ENCODE data around the gene METTL26. TPM values are rescaled to one million over a fixed set of nuclear protein-coding genes. Genes with fewer than 3 reads are reported as not detected.

METTL26 gene
- total and polyA plus RNA-seq, 4 donors, result 26.3 to 69.1 (median 41.4) TPM

GRCh38 chr16:603933-604332 is 32.2 kb downstream of the METTL26 start:
- Histone ChIP-seq H3K27ac (ENCODE audit: low read depth in 1 of 2, low read length in 2 of 2) (no peak overlapping the region), H3K9ac (ENCODE audit: low read depth in 1 of 2, low read length in 2 of 2) (no peak overlapping the region), H3K9me3 (ENCODE audit: control insufficient read depth in 4 of 4, low read length in 3 of 4) (no peaks in the 10 kb centered on the region), H3K4me1 (ENCODE audit: control insufficient read depth in 4 of 4, insufficient read depth in 4 of 4, low read length in 3 of 4) (peaks cover 0 to 18% (median 2%) of the 10 kb centered on the region in 4 donors), H3K4me3 (ENCODE audit: low read depth in 1 of 3, low read length in 3 of 3) (no peak overlapping the region), H3K27me3 (ENCODE audit: control insufficient read depth in 4 of 4, insufficient read depth in 4 of 4, low read length in 3 of 4) (no peaks in the 10 kb centered on the region), H3K36me3 (ENCODE audit: control insufficient read depth in 4 of 4, insufficient read depth in 3 of 4, low read depth in 1 of 4, low read length in 3 of 4) (peaks cover 0 to 4% (median 2%) of the 10 kb centered on the region in 4 donors)
- WGBS, result 80% methylated on average over 5 of the region's 5 CpGs
- no peak for DNase-seq (ENCODE audit: low spot score)
- TF ChIP-seq, protein P1, sequence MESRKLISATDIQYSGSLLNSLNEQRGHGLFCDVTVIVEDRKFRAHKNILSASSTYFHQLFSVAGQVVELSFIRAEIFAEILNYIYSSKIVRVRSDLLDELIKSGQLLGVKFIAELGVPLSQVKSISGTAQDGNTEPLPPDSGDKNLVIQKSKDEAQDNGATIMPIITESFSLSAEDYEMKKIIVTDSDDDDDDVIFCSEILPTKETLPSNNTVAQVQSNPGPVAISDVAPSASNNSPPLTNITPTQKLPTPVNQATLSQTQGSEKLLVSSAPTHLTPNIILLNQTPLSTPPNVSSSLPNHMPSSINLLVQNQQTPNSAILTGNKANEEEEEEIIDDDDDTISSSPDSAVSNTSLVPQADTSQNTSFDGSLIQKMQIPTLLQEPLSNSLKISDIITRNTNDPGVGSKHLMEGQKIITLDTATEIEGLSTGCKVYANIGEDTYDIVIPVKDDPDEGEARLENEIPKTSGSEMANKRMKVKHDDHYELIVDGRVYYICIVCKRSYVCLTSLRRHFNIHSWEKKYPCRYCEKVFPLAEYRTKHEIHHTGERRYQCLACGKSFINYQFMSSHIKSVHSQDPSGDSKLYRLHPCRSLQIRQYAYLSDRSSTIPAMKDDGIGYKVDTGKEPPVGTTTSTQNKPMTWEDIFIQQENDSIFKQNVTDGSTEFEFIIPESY (IDR thresholded peaks at IDR 0.05), result no peak
- TF ChIP-seq, protein P2, sequence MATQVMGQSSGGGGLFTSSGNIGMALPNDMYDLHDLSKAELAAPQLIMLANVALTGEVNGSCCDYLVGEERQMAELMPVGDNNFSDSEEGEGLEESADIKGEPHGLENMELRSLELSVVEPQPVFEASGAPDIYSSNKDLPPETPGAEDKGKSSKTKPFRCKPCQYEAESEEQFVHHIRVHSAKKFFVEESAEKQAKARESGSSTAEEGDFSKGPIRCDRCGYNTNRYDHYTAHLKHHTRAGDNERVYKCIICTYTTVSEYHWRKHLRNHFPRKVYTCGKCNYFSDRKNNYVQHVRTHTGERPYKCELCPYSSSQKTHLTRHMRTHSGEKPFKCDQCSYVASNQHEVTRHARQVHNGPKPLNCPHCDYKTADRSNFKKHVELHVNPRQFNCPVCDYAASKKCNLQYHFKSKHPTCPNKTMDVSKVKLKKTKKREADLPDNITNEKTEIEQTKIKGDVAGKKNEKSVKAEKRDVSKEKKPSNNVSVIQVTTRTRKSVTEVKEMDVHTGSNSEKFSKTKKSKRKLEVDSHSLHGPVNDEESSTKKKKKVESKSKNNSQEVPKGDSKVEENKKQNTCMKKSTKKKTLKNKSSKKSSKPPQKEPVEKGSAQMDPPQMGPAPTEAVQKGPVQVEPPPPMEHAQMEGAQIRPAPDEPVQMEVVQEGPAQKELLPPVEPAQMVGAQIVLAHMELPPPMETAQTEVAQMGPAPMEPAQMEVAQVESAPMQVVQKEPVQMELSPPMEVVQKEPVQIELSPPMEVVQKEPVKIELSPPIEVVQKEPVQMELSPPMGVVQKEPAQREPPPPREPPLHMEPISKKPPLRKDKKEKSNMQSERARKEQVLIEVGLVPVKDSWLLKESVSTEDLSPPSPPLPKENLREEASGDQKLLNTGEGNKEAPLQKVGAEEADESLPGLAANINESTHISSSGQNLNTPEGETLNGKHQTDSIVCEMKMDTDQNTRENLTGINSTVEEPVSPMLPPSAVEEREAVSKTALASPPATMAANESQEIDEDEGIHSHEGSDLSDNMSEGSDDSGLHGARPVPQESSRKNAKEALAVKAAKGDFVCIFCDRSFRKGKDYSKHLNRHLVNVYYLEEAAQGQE (IDR thresholded peaks at IDR 0.05), result no peak
- no peak for TF ChIP-seq FOXA1 (IDR thresholded peaks at IDR 0.05)
- TF ChIP-seq, protein P3, sequence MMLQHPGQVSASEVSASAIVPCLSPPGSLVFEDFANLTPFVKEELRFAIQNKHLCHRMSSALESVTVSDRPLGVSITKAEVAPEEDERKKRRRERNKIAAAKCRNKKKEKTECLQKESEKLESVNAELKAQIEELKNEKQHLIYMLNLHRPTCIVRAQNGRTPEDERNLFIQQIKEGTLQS (IDR thresholded peaks at IDR 0.05), result no peak
- no peak for TF ChIP-seq JUND (IDR thresholded peaks at IDR 0.05)
- no peak for TF ChIP-seq TAF1 (conservative IDR thresholded peaks at IDR 0.05)
- TF ChIP-seq NR2F2 (IDR thresholded peaks at IDR 0.05), result no peak
- TF ChIP-seq, protein P4, sequence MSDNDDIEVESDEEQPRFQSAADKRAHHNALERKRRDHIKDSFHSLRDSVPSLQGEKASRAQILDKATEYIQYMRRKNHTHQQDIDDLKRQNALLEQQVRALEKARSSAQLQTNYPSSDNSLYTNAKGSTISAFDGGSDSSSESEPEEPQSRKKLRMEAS (IDR thresholded peaks at IDR 0.05), result no peak
- no peak for TF ChIP-seq GABPA (IDR thresholded peaks at IDR 0.05 in 1 of 2, conservative IDR thresholded peaks at IDR 0.05 in 1 of 2)
- TF ChIP-seq HNF4A (conservative IDR thresholded peaks at IDR 0.05), result no peak
- TF ChIP-seq HNF4G (IDR thresholded peaks at IDR 0.05), result no peak
- no peak for TF ChIP-seq RXRA (IDR thresholded peaks at IDR 0.05)
- TF ChIP-seq EGR1 (IDR thresholded peaks at IDR 0.05; ENCODE audit: low read depth in 2 of 2), result no peak
- TF ChIP-seq CTCF (IDR thresholded peaks at IDR 0.05; ENCODE audit: low read depth, low read length, missing input control), result no peak
- no peak for TF ChIP-seq RAD21 (IDR thresholded peaks at IDR 0.05)

- 70% methylated on average over 7 of the region's 7 CpGs for WGBS
- peaks cover 0 to 4% (median 2%) of the 10 kb centered on the region in 4 donors for H3K36me3 ChIP-seq (ENCODE audit: control insufficient read depth in 4 of 4, insufficient read depth in 3 of 4, low read depth in 1 of 4, low read length in 3 of 4)
- peaks cover 9 to 34% (median 18%) of the 10 kb centered on the region in 4 donors for H3K4me1 ChIP-seq (ENCODE audit: control insufficient read depth in 4 of 4, insufficient read depth in 4 of 4, low read length in 3 of 4)
- no peak overlapping the region for H3K4me3 ChIP-seq (ENCODE audit: low read depth in 1 of 3, low read length in 3 of 3)
- no peak overlapping the region for H3K27ac ChIP-seq (ENCODE audit: low read depth in 1 of 2, low read length in 2 of 2)
- H3K9ac ChIP-seq (ENCODE audit: low read depth in 1 of 2, low read length in 2 of 2), result no peak overlapping the region
- no peaks in the 10 kb centered on the region for H3K9me3 ChIP-seq (ENCODE audit: control insufficient read depth in 4 of 4, low read length in 3 of 4)
- no peak for DNase-seq (ENCODE audit: low spot score)
- H3K27me3 ChIP-seq (ENCODE audit: control insufficient read depth in 4 of 4, insufficient read depth in 4 of 4, low read length in 3 of 4), result no peaks in the 10 kb centered on the region
- TF ChIP-seq EGR1 (IDR thresholded peaks at IDR 0.05; ENCODE audit: low read depth in 2 of 2) (no peak), RAD21 (IDR thresholded peaks at IDR 0.05) (peak in 1 of 2 donors; percentile 35)
Measured at GRCh38 chr16:600781-601180, 35.3 kb downstream of the METTL26 start.
